GM13977 (cell line): ENCODE measurements around the gene CCDC8.

Source experiments
- DNase-seq: peaks from one replicate; pipeline ENCODE4 v3.0.0; 2012; ENCODE audit warnings: low spot score
- CTCF ChIP-seq: IDR thresholded peaks from 2 replicates; pipeline ENCODE4 v1.5.1; 2012; ENCODE audit warnings: mild to moderate bottlenecking, control low read depth; ENCODE audit not compliant: insufficient read depth; ENCODE audit errors: extremely low read depth, missing control alignments
- in situ Hi-C: fragments of 300-500 bp; cut with MboI; formaldehyde crosslinking; loops from one replicate; pipeline ENCODE4 v1.12.0; 2022; ENCODE audit warnings: low sequenced_read_pairs, low pct_unique_long_range_greater_than_20kb, mixed read lengths, inconsistent platforms; ENCODE audit not compliant: unreplicated experiment

The CCDC8 gene

GRCh38 chr19:46413262-46414031 is at the start of gene CCDC8:
Gene CCDC8 (minus strand): TSS chr19:46413564. CDS start chr19:46412810, 754 bp downstream.
- in situ Hi-C loops = no loop called here
- DNase-seq = no peak
- no peak for TF ChIP-seq CTCF

- no peak for DNase-seq
- in situ Hi-C loops = no loop called here
- no peak for TF ChIP-seq CTCF
Measured at GRCh38 chr19:46461537-46461936, 48.2 kb upstream of the CCDC8 start.

GRCh38 chr19:46460981-46461380 is 47.6 kb upstream of the CCDC8 start:
- in situ Hi-C loops = no loop called here
- no peak for DNase-seq
- no peak for TF ChIP-seq CTCF

GRCh38 chr19:46460055-46460454 is 46.7 kb upstream of the CCDC8 start:
- DNase-seq = no peak
- no peak for TF ChIP-seq CTCF
- in situ Hi-C loops = no loop called here

GRCh38 chr19:46456930-46457329 is 43.6 kb upstream of the CCDC8 start:
- no peak for DNase-seq
- TF ChIP-seq CTCF = no peak
- in situ Hi-C loops = no loop called here

GRCh38 chr19:46454244-46454643 is 40.9 kb upstream of the CCDC8 start:
- no peak for TF ChIP-seq CTCF
- in situ Hi-C loops = no loop called here
- no peak for DNase-seq

- in situ Hi-C loops = no loop called here
- TF ChIP-seq CTCF = no peak
- no peak for DNase-seq
Measured at GRCh38 chr19:46453661-46454060, 40.3 kb upstream of the CCDC8 start.
